Stimulated activated CD8-positive, alpha-beta memory T cell treated with anti-CD3 and anti-CD28 coated beads, Interleukin-15, amount 100 ng/mL, for 48 hours (primary cell): ENCODE measurements around the gene DAG1.

Experiments used
- DNase-seq, 2 donors: peaks; one replicate each; pipeline ENCODE4 v3.0.0-alpha.2; 2020; ENCODE audit warnings: low read depth in 2 of 2

Gene DAG1

GRCh38 chr3:49518441-49518840, 48.4 kb downstream of the DAG1 start:
- no peak for DNase-seq

- no peak for DNase-seq
Observed at GRCh38 chr3:49519296-49519695, 49.2 kb downstream of the DAG1 start.

- DNase-seq = no peak
Observed at GRCh38 chr3:49519916-49520385, 49.9 kb downstream of the DAG1 start.

- no peak for DNase-seq
Observed at GRCh38 chr3:49523756-49524747, 54.0 kb downstream of the DAG1 start.

- DNase-seq = peak in 1 of 2 donors; percentile 18
Observed at GRCh38 chr3:49529567-49529966, 59.5 kb downstream of the DAG1 start.

- no peak for DNase-seq
Observed at GRCh38 chr3:49530231-49530630, 60.2 kb downstream of the DAG1 start.

GRCh38 chr3:49530701-49531100, 60.6 kb downstream of the DAG1 start:
- no peak for DNase-seq

- no peak for DNase-seq
Observed at GRCh38 chr3:49531218-49531617, 61.2 kb downstream of the DAG1 start.

GRCh38 chr3:49531715-49532114, 61.6 kb downstream of the DAG1 start:
- peak in 1 of 2 donors; percentile 3 for DNase-seq

GRCh38 chr3:49533031-49533430, 63.0 kb downstream of the DAG1 start:
- DNase-seq = no peak

- DNase-seq = no peak
Observed at GRCh38 chr3:49533786-49534519, 63.9 kb downstream of the DAG1 start.

- no peak for DNase-seq
Observed at GRCh38 chr3:49534581-49535441, 64.7 kb downstream of the DAG1 start.

- no peak for DNase-seq
Observed at GRCh38 chr3:49535971-49536874, 66.2 kb downstream of the DAG1 start.

- DNase-seq = no peak
Observed at GRCh38 chr3:49536875-49537533, 66.9 kb downstream of the DAG1 start.

- peak; percentile 82 to 83 for DNase-seq
Observed at GRCh38 chr3:49539659-49540560, 69.8 kb downstream of the DAG1 start.

GRCh38 chr3:49552087-49552486, 82.0 kb downstream of the DAG1 start:
- no peak for DNase-seq

GRCh38 chr3:49553324-49553691, 83.2 kb downstream of the DAG1 start:
- DNase-seq = no peak

GRCh38 chr3:49553692-49554632, 83.9 kb downstream of the DAG1 start, which contains the start of gene BSN:
TSS of gene BSN (plus strand) at chr3:49554477. CDS start at chr3:49554603, 126 bp downstream.
- DNase-seq = peak; percentile 89
